WTC11 (cell line): ENCODE measurements around the gene KLHDC8A. TPM values are rescaled to one million over a fixed set of nuclear protein-coding genes. Genes with fewer than 3 reads are reported as not detected.

Experiments
- ATAC-seq: fragments of 200-7000 bp; cut with Tn5 transposase; 2 replicates; pipeline ENCODE4 v1.10.0; 2021; ENCODE audit warnings: mild to moderate bottlenecking, moderate library complexity
- CTCF ChIA-PET: fragments of 300-600 bp; sonication (Branson Sonifier 250); formaldehyde crosslinking; loops from one replicate; lab custom pipeline; 2021; ENCODE audit warnings: antibody characterized with exemption; lab: Charles Lee
- POLR2A ChIA-PET: fragments of 350-600 bp; sonication (Branson Sonifier 250); formaldehyde crosslinking; loops from one replicate; lab custom pipeline; 2021; ENCODE audit warnings: antibody characterized with exemption; lab: Charles Lee
- DNase-seq: peaks from one replicate; pipeline ENCODE4 v3.0.0; 2021; ENCODE audit warnings: low spot score
- H3K27ac Mint-ChIP-seq: 2 replicates; pipeline ENCODE4 v1.8.0; 2021; ENCODE audit warnings: mixed read lengths
- H3K27me3 Mint-ChIP-seq: 2 replicates; pipeline ENCODE4 v1.8.0; 2021; ENCODE audit warnings: low read depth, mild to moderate bottlenecking, moderate library complexity, mixed read lengths
- H3K36me3 Mint-ChIP-seq: 2 replicates; pipeline ENCODE4 v1.8.0; 2021; ENCODE audit warnings: mixed read lengths
- H3K4me1 Mint-ChIP-seq: 2 replicates; pipeline ENCODE4 v1.8.0; 2022; ENCODE audit warnings: mixed read lengths
- H3K4me3 Mint-ChIP-seq: 2 replicates; pipeline ENCODE4 v1.8.0; 2021; ENCODE audit warnings: mild to moderate bottlenecking, moderate library complexity, mixed read lengths
- H3K9me3 Mint-ChIP-seq: 2 replicates; pipeline ENCODE4 v1.8.0; 2021; ENCODE audit warnings: mixed read lengths
- AR ChIP-seq: fragments of 250-450 bp; sonication (Bioruptor Pico); IDR thresholded peaks from 2 replicates; pipeline ENCODE4 v1.9.0; 2021; ENCODE audit warnings: mild to moderate bottlenecking
- ATF3 ChIP-seq: sonication (generic); formaldehyde crosslinking; conservative IDR thresholded peaks from 2 replicates; pipeline ENCODE4 v1.8.1; 2022; ENCODE audit warnings: mild to moderate bottlenecking, missing genetic modification reagents
- GRHL2 ChIP-seq: fragments of 250-450 bp; sonication (Bioruptor Pico); IDR thresholded peaks from 2 replicates; pipeline ENCODE4 v1.8.0; 2022; ENCODE audit warnings: mild to moderate bottlenecking, moderate library complexity; ENCODE audit not compliant: insufficient replicate concordance, severe bottlenecking
- MLX ChIP-seq: sonication (generic); formaldehyde crosslinking; IDR thresholded peaks from 2 replicates; pipeline ENCODE4 v1.8.1; 2023; ENCODE audit warnings: mild to moderate bottlenecking, missing genetic modification reagents, moderate library complexity
- SMAD3 ChIP-seq: sonication (generic); formaldehyde crosslinking; IDR thresholded peaks from 2 replicates; pipeline ENCODE4 v1.8.0; 2022; ENCODE audit warnings: missing genetic modification reagents, mild to moderate bottlenecking, borderline replicate concordance
- ZNF121 ChIP-seq: sonication (generic); formaldehyde crosslinking; IDR thresholded peaks from 2 replicates; pipeline ENCODE4 v1.8.0; 2023; ENCODE audit warnings: missing genetic modification reagents
- ZNF232 ChIP-seq: sonication (generic); formaldehyde crosslinking; IDR thresholded peaks from 2 replicates; pipeline ENCODE4 v1.8.0; 2022; ENCODE audit warnings: mild to moderate bottlenecking, missing genetic modification reagents
- ZNF263 ChIP-seq: sonication (generic); formaldehyde crosslinking; IDR thresholded peaks from 2 replicates; pipeline ENCODE4 v1.8.1; 2022; ENCODE audit warnings: low read depth, mild to moderate bottlenecking, moderate library complexity, missing genetic modification reagents
- ZNF423 ChIP-seq: fragments of 250-450 bp; sonication (Bioruptor Pico); IDR thresholded peaks from 2 replicates; pipeline ENCODE4 v2.1.2; 2022; ENCODE audit warnings: mild to moderate bottlenecking, moderate library complexity
- ZNF425 ChIP-seq: fragments of 250-450 bp; sonication (Bioruptor Pico); conservative IDR thresholded peaks from 2 replicates; pipeline ENCODE4 v1.9.0; 2021; ENCODE audit warnings: mild to moderate bottlenecking
- ZSCAN18 ChIP-seq: fragments of 250-450 bp; sonication (Bioruptor Pico); IDR thresholded peaks from 2 replicates; pipeline ENCODE4 v2.1.2; 2022; ENCODE audit warnings: mild to moderate bottlenecking, moderate library complexity
- total RNA-seq: library from RNA; stranded (reverse); gene quantifications from 3 replicates; pipeline ENCODE4 v1.2.3, GENCODE V29; 2021
- TF ChIP-seq, protein P1 (sequence below): sonication (generic); formaldehyde crosslinking; IDR thresholded peaks from 2 replicates; pipeline ENCODE4 v1.8.1; 2022; ENCODE audit warnings: mild to moderate bottlenecking, moderate library complexity, missing genetic modification reagents
- TF ChIP-seq, protein P2 (sequence below): sonication (generic); formaldehyde crosslinking; IDR thresholded peaks from 2 replicates; pipeline ENCODE4 v1.8.0; 2022; ENCODE audit warnings: mild to moderate bottlenecking, missing genetic modification reagents

KLHDC8A gene
- total RNA-seq, 1 experiment from 2014 or later = 1.7 TPM

DNA sequence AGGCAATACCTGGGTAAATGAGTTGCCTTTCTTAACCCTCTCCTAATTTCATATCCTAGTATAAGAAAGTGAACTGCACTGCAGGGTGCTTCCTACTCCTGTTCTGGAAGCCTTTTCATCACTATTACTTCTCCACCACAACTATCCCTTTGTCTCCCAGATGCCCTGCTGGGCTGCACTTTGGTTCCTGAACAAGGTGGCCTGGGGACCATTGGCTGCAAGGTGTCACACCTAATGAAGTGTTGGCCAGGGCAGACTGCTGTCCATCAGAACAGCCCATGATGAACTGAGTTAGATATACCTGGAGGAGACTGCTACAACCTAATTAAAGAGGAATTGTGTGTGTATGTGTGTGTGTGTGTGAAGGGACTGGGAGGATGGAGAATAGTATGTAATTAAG, 1.9 kb upstream of the KLHDC8A start:
- no peak overlapping the region for H3K27ac Mint-ChIP-seq
- H3K9me3 Mint-ChIP-seq = no peaks in the 10 kb centered on the region
- no peak for TF ChIP-seq ZNF232 (CRISPR knock-in tag)
- no peak for TF ChIP-seq ZNF423
- no peak for TF ChIP-seq AR (CRISPR knock-in tag)
- no peak for TF ChIP-seq MLX (CRISPR knock-in tag)
- TF ChIP-seq ZNF263 (CRISPR knock-in tag) = no peak
- TF ChIP-seq, protein P1, sequence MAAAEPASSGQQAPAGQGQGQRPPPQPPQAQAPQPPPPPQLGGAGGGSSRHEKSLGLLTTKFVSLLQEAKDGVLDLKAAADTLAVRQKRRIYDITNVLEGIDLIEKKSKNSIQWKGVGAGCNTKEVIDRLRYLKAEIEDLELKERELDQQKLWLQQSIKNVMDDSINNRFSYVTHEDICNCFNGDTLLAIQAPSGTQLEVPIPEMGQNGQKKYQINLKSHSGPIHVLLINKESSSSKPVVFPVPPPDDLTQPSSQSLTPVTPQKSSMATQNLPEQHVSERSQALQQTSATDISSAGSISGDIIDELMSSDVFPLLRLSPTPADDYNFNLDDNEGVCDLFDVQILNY (CRISPR knock-in tag) = no peak
- TF ChIP-seq SMAD3 = no peak
- TF ChIP-seq ZSCAN18 (CRISPR knock-in tag) = no peak
- TF ChIP-seq ZNF121 (CRISPR knock-in tag) = no peak
- no peak for TF ChIP-seq ZNF425 (CRISPR knock-in tag)
- TF ChIP-seq ATF3 (CRISPR knock-in tag) = no peak
- TF ChIP-seq GRHL2 (CRISPR knock-in tag) = no peak
- TF ChIP-seq, all 79 proteins: peak for 0
- no peak; the same call in 1 of the 2 replicates for ATAC-seq
- DNase-seq = no peak
- ChIA-PET CTCF (interaction anchor here (1.2 to 6.0 kb wide), 4 partner anchors 23 to 127 kb away, joined by 4 to 46 read pairs (median 6); no protein-coding TSS in a partner anchor), POLR2A (no interaction called here)
- H3K36me3 Mint-ChIP-seq = no peaks in the 10 kb centered on the region
- no peaks in the 10 kb centered on the region for H3K27me3 Mint-ChIP-seq
- H3K4me3 Mint-ChIP-seq = no peak overlapping the region
- H3K4me1 Mint-ChIP-seq = peaks cover 56% of the 10 kb centered on the region

DNA sequence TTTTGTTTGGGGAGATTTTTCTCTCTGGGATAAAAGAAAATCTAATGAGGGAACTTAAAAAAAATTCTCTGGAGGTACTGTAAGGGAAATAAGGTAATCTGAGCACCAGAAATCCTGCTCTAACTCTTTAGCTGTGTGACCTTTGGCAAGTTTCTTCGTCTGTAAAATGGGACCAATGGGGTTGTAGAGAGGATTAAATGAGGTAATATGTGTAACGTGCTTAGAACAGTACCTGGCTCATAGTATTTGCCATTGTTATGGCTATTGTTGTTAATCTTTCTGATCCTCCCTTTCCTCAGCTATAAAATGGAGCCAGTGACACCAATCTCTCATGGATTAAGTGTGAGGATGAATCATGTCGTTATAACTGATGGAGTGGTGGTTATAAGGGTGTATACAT, 845 bp upstream of the KLHDC8A start:
- Mint-ChIP-seq H3K27ac (no peak overlapping the region), H3K27me3 (no peaks in the 10 kb centered on the region), H3K9me3 (no peaks in the 10 kb centered on the region), H3K4me1 (peaks cover 60% of the 10 kb centered on the region), H3K36me3 (no peaks in the 10 kb centered on the region), H3K4me3 (no peak overlapping the region)
- CTCF ChIA-PET = interaction anchor here (1.4 to 6.1 kb wide), 6 partner anchors 22 to 171 kb away, joined by 4 to 90 read pairs (median 10); no protein-coding TSS in a partner anchor
- POLR2A ChIA-PET = no interaction called here
- TF ChIP-seq, protein P2, sequence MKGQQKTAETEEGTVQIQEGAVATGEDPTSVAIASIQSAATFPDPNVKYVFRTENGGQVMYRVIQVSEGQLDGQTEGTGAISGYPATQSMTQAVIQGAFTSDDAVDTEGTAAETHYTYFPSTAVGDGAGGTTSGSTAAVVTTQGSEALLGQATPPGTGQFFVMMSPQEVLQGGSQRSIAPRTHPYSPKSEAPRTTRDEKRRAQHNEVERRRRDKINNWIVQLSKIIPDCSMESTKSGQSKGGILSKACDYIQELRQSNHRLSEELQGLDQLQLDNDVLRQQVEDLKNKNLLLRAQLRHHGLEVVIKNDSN (CRISPR knock-in tag) = no peak
- no peak for TF ChIP-seq ZNF232 (CRISPR knock-in tag)
- ATAC-seq = no peak
- no peak for DNase-seq
